GM18951 (cell line): Measurements from ENCODE around the gene ST6GALNAC6.
A peak's percentile ranks its signal among the peaks of the same experiment; 100 is the strongest.

Source experiments
- POLR2A ChIP-seq: IDR thresholded peaks from 4 replicates; pipeline ENCODE4 v1.6.1; 2011; ENCODE audit warnings: mild to moderate bottlenecking; ENCODE audit not compliant: insufficient read length, insufficient read depth; ENCODE audit errors: extremely low read depth
- in situ Hi-C: fragments of 300-500 bp; cut with MboI; formaldehyde crosslinking; loops from one replicate; pipeline ENCODE4 v1.12.0; 2022; ENCODE audit warnings: low sequenced_read_pairs, mixed read lengths, inconsistent platforms; ENCODE audit not compliant: unreplicated experiment

ST6GALNAC6 gene

DNA sequence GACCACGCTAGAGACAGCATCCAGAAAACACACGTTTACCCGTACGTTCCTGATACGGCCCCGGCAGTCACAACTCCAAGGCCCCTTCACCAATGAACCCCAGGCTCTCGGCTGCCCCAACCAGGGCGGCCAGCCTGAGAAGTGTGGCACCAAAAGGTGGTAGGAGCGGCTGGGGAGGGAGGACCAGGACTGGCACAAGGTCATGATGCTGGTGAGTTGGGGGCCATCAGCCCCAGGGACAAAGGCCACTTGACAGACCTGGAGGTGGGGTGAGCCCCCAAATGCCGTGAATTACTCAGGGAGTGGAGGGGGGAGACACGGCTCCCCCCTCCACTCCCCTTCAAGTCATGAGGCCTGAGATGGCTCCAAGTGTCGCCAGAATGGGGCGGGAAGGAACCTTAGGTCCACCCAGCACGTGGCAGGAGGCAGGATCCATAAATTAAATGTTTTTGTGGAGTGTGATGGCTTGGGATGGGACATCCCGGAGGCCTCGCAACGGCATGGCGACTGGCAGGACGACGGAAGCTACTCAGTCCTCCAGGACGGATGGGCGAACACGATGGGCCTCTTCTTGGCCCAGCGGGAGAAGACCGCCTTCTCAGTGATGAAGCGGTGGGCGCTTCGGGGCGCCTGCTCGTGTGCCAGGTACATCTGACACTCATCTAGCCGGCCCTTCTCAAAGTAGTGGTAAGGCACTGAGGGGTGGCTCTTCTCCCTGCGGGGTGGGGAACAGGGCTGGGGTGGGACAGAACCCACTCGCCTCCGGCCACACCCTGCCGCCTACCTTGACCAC lies 8.7 kb upstream of the ST6GALNAC6 start:
- in situ Hi-C loops, result no loop called here
- no peak for TF ChIP-seq POLR2A

DNA sequence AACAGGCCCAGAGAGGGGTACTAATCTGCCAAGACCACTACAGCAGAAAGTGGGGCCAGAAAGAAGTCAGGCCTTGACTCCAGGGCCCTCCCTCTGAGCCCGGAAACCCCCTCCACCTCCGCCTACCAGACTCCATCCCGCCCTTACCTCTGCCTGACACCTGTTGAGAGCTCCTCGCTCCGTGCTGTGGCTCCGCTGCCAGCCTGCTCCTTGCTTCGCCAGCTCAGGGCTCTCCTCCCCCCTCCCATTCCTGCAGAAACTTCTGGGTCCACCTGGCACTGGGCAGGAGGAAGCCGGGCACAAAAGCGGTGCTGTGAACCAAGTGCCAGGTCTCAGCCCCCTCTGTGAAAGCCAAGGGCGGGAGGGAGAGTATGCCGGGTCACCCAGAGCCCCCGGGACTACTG lies 6.4 kb upstream of the ST6GALNAC6 start:
- in situ Hi-C loops, result no loop called here
- peak; percentile 39 for TF ChIP-seq POLR2A

DNA sequence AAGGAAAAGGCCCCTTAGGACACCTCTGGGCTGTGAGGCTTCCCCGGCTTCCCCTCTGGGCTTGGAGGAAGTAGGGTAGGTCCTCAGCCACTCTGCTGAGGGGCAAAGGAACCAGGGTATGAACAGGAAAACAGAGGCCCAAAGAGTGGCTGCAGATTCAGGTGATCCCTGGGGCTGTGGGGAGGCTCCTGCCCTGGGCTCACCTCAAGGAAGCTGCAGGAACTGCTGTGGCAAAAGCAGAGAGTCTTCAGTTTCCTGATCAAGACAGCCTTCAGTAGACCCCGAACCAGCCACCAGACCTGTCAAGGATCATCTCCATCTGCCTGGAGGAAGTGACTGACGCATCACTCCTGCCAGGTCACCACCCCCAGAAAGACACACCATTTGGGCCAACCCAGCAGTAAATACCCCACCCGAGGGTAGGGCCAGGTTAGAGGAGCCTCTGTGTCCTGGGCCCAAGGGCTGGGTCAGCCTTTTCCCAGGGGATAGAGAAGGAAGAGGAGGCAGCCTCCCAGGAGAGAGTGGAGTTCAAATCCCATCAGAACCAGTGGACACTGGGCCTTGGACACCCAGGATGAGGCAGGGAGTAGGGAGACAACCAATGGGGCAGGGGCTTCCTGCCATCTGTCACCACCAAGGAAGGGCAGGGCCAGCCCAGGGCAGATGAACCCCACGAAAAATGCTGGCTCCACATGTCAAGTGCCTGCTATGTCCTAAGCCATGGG lies 5.8 kb upstream of the ST6GALNAC6 start:
- in situ Hi-C loops, result no loop called here
- no peak for TF ChIP-seq POLR2A

DNA sequence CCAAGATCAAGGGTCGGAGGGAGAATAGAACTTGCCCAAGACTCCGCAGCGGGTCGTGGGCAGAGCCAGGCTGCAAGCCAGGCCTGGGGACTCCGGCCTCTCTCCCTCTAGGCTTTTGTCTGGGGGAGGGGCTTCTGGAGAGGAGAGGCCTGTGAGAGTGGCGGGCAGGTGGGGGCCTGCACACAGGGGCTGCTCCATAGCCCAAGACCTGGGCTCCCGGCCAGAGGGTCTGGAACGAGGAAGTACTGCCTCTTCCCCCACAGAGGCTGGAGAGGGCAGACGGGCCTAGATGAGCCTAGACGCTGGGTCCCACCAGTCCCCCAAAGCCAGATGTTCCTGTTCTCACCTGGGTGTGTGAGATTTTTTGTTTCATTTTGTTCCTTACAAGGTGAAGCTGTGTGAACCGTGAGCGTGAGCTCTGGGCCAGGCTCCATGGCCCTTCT lies 5.2 kb upstream of the ST6GALNAC6 start:
- in situ Hi-C loops, result no loop called here
- TF ChIP-seq POLR2A, result no peak

DNA sequence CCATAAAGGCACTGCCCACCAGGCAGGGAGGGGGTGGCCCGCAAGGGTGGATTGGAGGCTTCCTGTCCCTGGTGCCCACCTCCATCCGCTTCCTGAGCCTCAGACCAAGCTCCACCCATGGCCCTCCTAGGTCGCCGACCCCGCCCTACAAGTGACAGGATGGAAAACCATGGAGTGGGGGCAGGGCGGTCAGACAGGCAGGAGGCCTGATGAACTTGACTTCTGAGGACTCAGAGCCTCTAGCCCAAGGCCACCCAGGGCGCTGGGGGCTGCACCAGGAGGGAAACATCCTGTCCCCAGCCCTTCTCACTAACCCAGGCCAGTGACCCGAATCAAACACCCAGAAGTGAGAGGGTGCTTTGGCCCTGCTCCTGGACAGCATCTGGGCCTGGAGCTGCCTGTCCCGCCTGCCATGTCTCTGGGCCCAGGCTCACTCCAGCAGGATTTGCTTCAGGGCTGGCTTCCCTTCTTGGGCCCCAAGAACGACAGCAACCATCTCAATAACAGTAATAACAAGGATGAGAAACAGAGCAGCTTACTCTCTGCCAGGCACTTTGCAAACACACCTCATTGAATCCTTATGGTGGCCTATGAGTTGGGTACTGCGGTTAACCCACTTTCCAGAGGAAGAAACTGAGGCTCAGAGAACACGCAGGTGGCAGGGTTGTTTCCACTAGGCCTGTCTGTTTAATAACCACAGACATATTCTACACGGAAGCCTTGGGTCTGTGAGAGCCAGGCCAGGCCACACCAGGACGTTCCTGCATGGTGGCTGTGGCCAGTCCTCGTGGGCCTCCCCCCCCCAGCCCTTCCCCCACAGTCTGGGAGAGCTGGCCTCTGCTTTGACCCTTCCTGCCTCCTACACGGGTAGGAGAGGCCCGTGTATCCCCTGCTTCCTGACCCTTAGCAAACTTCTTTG lies 4.4 kb upstream of the ST6GALNAC6 start:
- in situ Hi-C loops, result no loop called here
- peak; percentile 35 for TF ChIP-seq POLR2A

DNA sequence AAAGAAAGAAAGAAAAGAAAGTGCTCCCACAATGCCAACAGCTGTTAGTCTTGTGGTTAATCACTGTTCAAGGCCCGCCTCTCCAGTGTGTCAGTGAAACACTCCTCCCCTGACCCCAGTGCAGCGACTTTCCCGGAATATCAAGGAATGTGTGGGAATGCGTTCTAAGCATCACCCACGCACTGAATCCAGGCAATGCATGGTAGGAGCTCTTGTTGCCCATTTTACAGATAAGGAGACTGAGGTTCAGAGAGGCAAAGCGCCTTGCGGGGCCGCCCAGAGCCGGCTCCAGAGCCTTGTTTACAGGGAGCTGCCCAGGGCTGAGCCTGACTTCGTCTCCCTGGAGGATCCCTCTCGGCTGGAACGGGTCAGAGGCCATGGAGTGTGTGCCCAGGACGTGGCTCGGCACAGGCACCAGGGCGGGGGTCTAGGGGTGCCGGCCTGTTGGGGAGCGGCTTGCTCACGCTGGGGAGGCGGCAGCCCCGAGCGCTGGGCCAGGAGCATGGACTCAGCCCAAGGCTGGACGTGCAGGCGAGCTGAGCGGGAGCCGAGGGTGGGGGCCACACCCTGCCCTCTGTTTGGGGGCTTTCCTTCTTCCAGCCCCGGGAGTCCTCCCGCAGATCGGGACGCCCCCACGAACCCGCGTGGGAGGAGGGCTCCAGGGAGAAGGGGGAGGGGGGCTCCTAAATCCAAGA lies 823 bp downstream of the ST6GALNAC6 start:
- TF ChIP-seq POLR2A, result no peak
- in situ Hi-C loops, result no loop called here

DNA sequence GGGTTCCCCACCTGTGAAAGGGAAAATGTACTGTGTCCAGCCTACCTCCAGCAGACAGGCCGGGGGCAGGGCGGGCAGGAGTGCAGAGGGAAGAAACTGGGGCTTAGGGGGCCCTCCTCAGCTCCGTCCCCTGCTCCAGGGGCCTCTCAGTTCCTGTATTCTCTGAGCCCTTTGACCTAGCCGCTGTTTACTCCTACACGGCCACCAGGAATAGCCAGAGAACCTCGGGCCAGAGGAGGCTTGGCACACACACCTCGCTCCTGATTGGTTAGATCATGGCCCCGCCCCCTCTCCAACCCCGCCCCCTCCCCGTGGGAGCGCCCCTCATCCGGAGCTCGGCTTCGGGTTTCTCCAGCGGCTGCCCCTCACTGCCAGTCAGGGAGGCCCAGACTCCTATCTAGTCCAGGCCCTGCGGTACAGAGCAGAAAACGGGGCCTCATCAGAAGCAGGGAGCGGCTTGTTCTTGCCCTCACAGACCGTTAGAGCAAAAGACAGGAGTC lies 2.2 kb downstream of the ST6GALNAC6 start:
- in situ Hi-C loops, result no loop called here
- no peak for TF ChIP-seq POLR2A

DNA sequence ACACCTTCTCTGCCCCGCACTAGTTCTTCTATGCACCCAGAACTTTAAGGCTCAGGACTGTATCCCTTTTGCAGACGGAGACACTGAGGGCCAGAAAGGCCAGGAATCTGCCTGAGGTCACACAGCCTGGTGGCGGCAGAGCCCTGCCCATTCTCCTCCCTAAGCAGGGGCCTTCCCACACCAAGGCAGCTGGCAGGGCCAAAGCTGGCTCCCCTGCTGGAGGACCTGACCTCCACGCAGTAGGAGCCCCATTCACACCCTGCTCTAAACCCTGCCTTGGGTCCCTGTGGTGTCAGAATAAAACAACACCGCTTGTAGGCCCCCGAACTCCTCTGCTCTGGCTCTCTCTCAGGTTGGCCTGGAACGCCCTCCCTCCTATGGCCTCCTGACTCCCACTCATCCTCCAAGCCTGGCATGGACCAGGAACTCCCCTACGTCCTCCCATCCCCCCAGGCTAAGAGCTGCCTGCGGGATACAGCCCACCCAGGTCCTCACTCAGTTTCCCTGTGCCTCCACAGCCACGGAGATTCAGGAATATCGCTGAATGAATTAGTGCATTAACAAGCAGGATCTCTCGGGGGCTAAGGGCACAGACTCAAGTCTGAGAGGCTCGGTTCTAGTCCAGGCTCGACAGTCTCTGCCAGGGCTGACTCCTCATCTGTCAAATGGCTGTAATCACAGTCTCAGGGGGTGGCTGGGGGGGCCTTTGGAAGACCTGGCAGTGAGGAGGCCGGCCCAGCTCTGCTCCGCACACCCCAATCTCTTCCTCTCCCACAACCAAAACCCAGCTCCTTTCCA lies 2.8 kb downstream of the ST6GALNAC6 start:
- TF ChIP-seq POLR2A, result no peak
- in situ Hi-C loops, result no loop called here

DNA sequence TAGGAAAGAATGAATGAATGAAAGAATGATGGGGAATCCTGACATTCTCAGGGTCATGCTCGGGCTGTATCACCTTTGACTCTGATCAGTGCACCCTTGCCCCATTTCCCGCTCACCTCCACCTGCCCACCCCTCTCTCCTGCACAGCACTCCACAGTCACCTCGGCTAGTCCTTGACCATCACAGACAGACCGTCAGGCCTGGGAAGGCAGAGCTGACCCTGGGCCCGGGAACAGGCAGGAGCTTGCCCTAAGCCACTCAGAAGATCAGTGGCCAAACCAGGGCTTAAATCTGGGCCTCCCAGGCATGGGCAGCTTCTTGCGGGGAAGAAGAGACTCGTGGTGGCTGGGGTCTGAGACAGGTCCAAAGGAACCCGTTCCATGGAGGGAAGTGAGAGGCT lies 3.6 kb downstream of the ST6GALNAC6 start:
- no peak for TF ChIP-seq POLR2A
- in situ Hi-C loops, result no loop called here

DNA sequence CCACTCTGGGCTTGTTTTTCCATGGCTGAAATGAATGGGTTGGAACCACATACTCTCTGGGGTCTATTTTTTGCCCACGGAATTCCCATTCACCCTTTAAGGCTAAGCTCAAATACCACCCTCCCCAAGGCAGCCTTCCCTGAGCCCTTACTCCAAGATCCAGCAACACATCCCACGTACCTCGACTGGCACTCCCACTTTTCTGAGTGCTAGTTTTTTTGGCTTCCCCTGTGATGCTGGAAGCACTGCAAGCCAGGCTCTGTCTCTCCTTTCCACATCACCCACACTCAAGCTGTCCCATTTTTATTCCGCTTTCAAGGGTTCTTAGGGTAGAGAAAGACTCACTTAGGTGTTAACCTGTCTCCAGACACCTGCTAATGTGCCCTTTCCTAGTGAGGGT lies 6.0 kb downstream of the ST6GALNAC6 start:
- no peak for TF ChIP-seq POLR2A
- in situ Hi-C loops, result no loop called here

DNA sequence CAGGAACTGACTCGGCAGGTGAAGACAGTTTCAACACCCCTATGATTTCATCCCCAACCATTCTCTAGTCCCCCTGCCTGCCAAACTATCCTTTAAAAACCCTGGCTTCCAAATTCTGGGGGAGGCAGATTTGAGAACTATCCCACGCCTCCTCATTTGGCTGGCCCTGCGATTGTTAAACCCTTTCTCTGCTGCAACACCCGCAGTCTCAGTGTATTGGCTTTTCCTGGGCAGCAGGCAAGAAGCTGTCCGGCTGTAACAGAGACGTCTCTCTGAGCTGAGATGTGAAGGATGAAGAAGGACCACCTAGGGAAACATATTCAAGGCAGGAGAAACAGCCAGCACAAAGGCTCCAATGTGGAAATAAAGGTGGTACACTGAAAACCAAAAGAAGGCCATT lies 6.6 kb downstream of the ST6GALNAC6 start:
- in situ Hi-C loops, result no loop called here
- TF ChIP-seq POLR2A, result no peak

DNA sequence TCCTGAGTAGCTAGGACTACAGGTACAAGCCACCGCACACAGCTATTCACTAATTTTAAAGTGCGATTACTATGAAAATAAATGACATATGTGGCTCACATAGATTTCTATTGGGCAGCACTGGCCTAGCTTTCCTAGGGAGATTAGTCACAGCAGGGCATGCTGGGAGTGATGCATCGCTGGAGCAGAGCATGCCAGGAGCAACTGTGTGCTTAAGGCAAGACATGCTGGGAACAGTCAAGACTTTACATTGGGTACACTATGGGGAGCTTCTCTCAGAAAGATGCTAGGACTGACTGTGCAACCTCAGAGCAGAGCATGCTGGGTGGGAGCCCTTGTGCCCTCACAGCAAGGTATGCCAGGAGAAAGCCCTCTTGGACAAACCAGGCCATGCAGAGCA lies 9.3 kb downstream of the ST6GALNAC6 start:
- no peak for TF ChIP-seq POLR2A
- in situ Hi-C loops, result no loop called here

DNA sequence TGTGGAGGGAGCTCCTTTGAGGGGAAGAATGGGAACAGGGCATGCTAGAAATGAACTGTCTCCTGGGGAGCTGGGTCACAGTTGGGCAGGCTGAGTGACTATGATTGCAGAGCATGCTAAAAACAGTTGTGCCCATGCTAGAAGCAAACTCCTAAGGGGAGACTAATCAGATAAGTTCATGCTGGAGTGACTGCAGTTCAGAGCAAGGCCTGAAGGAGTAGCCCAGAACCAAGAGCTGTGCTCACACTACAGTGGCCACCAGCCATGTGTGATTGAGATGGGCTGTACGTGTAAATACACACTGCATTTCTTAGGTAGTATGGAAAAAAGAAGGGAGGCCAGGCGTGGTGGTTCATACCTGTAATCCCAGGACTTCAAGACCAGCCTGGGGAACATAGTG lies 11.6 kb downstream of the ST6GALNAC6 start:
- no peak for TF ChIP-seq POLR2A
- in situ Hi-C loops, result no loop called here
